HG02973 (cell line): ENCODE data around the gene MAP10.

Experiments
- ATAC-seq: cut with Tn5 transposase; IDR thresholded peaks from one replicate; pipeline ENCODE4 v1.9.1; 2021; ENCODE audit warnings: moderate library complexity; ENCODE audit not compliant: unreplicated experiment

MAP10 gene

DNA sequence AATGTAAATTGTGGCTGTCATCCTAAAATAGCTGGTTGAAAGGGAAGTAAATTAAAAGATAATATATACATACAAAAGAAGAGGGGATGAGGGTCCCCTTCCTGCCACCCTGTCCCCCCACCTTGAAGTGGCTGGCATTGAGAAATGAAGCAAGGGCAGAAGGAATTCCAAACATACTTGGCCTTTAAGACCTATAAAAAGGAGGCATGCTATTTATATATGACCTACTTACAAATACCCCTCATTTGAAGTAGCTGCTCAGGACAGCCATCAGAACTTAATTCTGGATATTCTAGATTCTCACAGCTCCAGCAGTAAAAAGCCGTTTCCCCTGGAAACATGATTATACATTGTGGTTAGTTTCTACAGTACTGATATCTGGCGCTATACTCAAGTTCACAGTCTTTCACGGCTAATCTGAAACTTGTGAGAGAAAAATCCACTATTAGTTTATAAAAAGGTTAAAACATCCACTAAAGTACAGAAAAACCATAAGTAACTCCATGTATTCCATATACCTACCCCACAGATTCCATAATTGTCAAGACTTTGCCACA lies 9.6 kb upstream of the MAP10 start:
- ATAC-seq = no peak

DNA sequence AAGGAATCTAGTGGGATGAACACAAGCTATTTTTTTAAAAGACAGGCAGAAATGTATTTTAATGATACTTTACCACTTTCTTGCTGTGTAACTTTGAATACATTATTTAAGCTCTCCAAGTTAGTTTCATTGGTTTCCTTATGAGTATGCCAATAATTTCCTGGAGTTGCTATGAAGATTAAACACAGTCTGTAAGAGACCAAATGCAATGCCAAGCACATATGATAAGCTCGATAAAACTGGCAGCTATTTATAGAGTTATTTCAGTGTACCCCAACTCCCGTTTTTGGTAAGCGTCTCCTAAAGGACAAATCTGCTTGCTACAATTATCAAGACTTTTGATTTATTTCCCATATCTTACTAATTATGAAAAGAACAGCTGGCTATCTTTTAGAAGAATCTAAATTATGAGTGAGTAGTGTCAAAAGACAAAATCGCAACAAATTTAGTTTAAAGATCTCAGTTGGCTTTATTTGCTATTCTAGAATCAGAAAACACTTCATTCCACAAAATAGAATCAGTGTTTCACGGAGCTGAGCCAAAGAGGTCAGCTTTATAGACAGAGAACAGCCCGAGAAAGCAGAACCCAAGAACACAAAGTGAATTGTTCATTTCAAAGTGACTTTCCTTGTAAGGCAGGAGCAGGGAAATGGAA lies 7.2 kb upstream of the MAP10 start:
- no peak for ATAC-seq

DNA sequence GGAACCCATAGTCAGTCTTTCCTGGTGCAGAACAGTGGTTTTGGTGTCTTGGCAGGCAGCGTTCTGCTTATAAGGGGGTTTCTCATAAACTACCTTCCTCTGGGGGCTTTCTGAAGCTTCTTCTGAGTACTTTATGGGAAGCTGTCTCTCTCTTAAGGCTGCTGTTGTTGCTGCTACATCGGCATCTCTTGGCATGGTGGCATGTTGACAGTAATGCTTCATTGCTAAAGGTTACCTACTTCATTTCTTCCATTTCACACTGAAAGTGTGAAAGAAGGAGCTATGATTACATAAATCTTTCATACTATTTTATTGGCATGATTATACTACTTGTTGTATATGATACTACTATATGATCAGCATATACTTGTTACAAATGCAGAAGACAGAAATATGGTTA lies 6.3 kb upstream of the MAP10 start:
- no peak for ATAC-seq

DNA sequence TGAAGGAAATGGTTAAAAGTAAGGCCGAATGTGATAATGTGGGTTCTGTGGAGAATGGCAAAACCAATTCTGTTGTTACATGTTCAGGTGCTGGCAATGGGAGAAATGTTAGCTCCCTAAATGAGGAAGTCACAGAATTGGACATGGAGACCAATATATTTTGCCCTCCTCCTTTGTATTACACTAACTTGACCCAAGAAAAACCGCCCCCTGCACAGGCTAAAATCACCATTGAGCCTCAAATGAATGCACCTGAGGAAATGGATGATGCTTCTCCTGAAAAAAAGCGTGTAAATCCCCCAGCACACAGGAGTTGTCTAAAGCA lies 932 bp downstream of the MAP10 start:
- no peak for ATAC-seq

DNA sequence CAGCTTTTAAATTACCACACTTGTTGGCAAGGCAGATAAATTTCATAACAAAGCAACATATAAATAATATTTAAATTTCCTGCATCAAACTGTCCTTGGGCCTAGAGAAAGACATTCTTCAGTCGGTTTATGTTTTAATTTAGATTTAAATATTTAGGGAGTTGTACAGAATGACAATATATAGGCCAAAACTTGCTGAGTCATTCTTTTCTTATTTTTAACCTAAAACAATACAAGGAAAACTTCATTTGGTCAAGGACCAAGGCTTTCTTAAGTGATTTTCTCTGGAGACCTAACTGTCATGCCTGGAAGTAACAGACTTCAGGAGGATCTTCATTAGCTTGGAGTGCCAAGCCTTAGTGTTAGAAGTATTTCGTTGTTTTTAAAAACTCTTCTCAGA lies 5.6 kb downstream of the MAP10 start:
- ATAC-seq = no peak

DNA sequence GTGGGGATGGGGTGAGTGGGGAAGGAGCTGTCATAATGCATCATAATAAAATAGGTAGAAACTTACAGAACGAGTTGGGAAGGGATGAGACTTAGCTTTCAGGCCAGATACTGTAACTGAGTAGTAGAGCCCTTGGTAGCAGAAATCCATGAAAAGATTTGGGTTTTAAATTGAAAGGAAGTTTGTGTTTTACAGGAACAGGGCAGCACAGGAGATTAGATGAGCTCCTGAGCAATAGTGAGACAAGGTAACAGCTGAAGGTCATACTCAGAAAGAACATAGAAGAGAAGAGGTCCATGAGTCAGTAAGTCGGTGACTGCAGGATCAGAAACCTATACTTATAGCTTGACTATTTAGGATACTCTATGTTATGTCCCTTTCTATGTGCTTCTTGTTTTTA lies 7.3 kb downstream of the MAP10 start:
- ATAC-seq = no peak

DNA sequence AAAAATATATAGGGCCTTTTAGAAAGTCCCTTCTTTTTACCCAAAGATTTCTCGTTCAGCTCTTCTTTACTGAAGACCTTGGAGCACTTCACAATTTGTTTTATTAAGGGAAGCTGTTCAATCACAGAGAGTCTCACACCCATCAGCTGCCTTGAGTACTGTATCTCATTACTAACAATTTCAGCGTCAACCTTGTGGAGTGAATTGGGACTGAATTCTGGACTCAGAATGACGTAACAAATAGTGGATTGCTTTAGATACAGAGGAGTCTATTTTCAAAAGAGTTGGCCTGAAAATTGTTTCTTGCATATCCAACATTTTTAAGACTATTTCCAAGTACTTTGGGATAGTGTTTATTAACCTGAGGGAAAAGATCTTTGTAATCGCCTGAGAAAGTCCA lies 7.9 kb downstream of the MAP10 start:
- no peak for ATAC-seq

DNA sequence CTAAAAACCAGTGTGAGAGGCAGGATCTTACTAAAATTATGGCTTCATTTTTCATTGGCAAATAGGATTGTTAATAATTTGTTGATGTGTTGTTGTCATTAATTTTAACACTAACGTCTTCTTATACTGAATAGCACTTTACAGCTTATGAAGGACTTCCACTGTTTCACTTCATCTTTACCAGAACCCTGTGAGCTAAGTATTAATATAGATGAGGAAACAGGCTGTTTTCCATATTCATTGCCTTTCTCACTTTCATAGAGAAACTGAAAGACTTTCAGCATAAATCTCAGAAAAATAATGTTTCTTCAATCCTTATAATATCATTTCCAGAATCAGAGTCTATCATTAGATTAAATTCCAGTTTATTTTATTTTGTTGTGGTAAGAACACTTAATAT lies 8.5 kb downstream of the MAP10 start:
- no peak for ATAC-seq

DNA sequence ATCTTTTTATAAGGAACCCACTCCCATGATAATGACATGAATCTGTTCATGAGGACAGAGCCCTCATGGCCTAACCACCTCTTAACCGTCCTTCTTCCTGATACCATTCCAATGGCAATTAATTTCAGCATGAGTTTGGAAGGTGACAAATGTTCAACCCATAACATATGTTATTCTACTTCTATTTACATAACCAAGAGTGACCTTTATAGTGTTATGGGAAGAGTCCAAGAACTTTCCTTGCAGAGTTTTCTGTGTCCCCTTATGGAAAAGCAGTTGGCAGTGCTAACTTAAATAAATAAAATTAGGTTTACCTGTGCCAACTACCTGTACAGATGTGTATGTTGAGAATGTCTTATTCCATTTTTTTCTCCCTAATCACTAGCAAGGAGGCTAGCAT lies 11.1 kb downstream of the MAP10 start:
- no peak for ATAC-seq

DNA sequence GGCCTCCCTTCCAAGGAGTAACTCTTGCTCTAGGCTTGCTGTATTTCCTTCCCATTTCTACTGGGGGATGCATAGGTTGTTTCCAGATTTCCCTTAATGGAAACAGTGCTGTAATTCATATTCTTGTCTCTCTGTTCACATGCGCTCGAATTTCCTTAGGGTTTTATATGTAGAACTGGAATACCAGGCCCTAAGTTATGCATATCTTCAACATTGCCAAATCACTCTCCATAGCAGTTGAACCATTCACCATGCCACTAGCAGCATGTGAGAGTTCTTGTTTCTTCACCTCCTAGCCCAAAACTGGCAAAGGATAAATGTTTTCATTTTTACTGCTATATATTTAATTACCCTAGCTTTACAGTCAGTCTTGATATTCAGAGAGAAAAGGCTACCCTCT lies 12.8 kb downstream of the MAP10 start:
- no peak for ATAC-seq

DNA sequence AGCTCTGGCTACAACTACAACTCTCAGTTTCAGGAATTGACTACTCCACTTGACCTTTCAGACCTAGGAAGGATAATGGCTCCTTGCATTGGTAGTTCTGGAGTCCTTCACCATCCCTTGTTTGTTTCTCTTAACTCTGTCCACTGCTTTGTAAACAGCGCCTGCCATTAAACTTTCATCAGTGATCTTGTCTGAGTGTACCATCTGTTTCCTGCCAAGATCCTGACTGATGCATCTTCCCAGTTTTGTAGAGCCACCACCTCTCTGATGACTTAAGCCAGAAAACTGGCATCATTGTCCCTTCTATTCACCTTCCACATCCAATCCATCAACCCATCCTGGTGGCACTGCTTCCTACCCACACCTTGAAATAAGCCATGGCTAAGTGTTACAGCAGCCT lies 15.2 kb downstream of the MAP10 start:
- no peak for ATAC-seq

DNA sequence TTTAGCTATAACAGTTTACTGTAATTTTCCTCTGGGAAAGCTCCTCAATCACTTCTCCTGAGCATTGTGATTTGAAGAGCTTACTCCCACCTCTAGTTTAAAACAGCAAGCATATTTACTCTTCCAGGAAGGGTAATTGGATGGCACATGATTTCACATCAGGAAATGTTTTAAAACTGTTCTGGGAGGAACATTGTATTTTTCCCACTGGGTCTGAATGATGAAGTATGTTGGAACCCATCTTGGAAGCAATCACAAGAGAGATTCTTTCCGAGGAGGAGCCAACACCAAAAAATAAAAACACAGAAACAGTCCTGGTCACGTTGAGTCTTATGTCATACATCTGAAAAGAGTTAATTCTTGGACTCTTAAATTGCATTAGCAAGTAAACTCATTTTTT lies 17.3 kb downstream of the MAP10 start:
- no peak for ATAC-seq

DNA sequence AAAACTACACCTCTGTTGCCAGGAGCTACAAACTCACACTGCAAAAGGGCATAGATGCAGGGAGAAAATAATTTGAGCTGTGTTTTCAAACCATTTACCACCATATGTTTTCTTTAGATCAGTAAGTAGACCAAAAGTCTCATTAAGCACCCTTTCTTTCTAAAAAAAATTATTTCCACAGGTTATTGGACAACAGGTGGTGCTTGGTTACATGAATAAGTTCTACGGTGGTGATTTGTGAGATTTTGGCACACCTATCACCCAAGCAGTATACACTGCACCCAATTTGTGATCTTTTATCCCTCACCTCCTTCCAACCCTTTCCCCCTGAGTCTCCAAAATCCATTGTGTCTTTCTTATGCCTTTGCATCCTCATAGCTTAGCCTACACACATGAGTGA lies 21.1 kb downstream of the MAP10 start:
- ATAC-seq = no peak

DNA sequence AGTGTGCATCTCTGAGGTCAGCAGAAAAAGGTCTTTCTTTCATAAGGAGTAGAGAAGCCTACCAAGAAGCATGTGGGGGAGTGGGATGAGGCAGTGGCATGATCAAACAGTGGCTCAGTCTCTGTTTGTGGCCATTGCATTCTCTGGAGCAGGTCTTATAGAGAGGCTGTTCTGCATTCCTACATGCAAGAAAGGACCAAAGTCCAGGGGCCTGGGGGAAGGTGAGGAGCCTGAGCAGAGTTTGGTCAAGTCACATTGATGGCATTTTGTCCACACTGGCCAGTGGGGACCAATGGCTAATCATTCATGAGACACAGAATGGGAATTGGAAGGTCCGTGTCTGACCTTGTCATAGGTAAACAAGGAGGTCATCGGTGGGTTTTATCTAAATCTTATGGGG lies 25.4 kb downstream of the MAP10 start:
- ATAC-seq = no peak

DNA sequence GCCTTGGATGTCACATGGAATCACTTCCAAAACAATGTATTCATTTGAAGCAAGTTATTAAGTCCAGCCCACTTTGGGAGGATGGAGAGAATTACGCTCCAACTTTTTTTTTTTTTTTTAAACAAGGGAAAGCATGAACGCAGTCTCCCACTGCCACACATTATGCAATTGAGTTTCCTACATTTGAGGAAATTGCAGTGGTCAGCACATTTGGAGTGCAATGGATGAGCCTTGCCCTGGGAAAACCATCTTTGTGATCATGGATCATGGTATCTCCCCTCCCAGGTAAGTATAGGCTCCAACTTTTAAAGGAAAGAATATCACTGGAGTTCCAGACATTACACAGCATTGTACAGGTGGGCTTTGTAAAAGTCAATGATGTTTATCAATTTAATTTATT lies 26.7 kb downstream of the MAP10 start:
- no peak for ATAC-seq

DNA sequence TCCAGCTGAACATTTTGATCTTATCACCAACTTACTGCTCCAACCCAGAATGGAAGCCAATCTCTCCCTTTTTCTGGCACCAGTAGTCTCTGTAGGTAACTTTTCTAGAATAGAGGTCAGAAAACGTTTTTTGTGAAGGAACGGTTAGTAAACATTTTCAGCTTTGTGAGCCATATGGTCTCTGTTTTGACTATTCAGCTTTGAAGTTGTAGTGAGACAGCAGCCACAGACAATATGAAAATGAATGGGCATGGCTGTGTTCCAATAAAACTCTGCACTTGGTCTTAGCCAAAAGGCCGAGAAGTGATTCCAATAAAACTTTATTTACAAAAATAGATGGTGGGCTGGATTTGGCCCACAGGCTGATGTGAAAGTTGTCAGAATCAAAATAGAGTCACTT lies 28.9 kb downstream of the MAP10 start:
- no peak for ATAC-seq

DNA sequence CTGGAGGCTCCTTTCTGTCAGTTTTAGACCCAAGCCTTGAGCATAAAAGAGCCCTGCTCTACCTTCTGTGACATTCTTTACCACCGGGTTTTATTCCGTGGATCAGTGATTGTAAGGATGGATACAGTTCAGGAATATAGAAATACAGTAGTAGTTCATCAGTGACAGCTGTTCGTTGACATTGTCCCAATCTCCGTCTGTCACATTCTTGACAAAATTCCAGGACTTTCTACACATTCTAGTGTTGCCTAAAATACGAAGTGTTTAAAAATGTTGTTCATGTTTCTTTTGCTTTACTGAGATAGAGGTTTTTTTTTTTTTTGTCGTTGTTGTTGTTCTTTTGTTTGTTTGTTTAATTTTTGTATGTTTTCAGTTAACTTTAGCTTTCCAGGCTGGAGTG lies 29.9 kb downstream of the MAP10 start:
- ATAC-seq = no peak

DNA sequence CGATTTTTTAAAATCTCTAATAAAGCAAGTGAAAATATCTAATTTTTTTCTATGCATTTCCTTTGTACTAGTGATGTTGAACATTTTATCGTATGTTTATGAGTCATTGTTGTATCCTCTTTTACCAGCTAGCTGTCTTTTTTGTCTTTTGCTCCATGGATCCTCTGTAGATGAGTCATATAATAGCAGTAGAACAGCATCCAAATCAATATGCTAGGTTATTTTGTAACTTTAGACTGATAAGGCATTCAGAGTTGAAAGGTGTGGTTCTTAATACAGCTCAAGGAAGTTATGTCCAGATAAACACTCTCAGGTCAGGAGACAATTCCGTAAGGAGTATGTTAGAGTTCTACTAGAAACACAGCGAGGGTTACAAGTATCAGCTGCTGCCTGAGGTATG lies 31.9 kb downstream of the MAP10 start:
- no peak for ATAC-seq

DNA sequence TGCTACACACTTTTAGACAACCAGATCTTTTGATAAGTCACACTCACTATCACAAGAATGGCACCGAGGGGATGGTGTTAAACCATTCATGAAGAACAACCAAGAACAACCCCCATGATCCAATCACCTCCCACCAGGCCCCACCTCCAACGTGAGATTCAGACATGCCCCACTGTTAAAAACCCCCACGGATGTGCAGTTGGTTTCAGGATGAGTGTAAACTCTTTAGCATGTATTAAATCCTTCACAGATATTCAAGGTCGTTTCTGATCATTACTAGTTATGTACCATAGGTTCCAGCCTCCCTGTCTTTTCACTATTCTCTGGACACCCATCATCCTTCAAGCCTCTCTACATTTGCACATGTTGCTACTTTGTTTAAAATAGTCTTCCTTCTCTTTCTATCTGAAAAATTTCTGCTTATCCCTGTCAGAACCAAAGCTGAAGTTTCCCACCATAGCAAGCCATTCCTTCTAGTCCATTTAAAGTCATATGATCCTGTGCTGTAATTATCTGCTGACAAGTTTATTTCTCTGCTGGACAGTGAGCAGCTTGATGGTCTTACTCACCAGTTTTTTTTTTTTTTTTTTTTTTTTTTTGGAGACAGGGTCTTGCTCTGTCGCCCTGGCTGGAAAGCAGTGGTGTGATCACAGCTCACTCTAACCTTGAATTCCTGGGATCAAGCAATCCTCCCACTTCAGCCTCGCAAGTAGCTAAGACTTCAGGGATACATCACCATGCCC lies 36.8 kb downstream of the MAP10 start:
- no peak for ATAC-seq

DNA sequence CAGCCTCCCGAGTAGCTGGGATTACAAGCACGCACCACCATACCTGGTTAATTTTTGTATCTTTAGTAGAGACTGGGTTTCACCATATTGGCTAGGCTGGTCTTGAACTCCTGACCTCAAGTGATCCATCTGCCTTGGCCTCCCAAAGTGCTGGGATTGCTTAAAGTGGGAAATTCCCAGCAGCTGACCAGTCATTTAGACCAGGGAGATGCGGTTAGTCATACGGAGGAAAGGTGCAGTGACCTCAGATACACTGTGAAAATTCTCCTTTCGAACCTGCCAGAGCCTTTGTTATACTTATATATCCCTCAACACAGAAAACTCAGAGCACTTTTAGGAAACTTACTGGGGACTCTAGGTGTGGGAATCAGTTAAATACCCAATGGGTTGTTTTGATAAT lies 39.6 kb downstream of the MAP10 start:
- no peak for ATAC-seq

DNA sequence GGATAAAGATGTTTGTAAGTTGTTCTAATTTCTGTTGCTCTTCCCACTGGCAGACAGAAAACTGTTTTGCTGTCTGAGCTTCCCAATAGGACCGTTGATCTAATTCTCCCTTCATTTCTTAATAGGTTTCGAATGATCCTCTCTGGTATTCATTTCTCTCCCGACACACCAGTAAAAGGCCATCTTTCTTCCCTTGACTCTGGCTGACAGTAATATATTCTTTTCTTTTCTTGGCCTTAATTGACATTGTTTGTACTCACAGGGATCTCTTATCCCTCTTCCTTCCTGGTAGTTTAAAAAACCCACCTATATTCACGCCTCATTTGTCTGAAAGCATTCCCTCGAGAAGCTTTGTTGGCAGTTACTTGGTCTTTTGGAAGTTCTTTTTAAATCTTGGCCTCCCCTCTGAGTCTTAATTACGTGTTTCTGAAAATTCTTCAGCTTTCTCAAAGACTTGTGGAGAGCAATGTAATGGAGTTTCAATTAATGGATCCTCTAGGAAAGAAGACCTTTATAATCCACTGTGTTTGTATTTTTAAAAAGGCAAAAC lies 40.3 kb downstream of the MAP10 start:
- ATAC-seq = no peak

DNA sequence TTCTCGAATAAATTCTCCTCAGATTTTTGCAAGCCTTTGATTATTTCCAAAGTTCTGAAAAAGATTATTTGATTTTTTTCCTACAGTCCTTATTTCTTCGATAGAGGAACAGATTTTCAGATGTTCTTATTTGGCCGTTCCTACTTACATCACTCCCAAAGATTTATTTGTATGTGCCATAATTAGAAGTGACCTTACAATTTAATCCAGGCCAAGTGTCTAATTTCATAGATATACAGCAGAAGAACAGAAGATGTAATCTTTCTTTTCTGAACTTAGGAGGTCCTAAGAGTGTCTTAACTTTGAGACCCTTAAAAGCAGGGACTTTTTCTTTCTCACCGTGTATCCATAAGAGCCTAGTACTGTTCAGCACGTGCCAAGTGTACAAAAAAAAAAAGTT lies 46.3 kb downstream of the MAP10 start:
- no peak for ATAC-seq
